DMS 273 treated with DMSO at 0.1 percent for 48 hours (cell line): ENCODE results near the gene SAPCD2.
"Not testable (repeated sequence)": the region's sequence is repeated elsewhere in the genome, so short reads cannot be mapped to it uniquely, and the experiment has no call there.

ENCODE experiments used
- DNase-seq: peaks from one replicate; lab custom pipeline; 2025; lab: John Stamatoyannopoulos, UW

SAPCD2 gene

GRCh38 chr9:137070201-137070905 is at the start of gene SAPCD2:
Gene SAPCD2, minus strand, starts transcription at chr9:137070557. Its CDS starts 97 bp downstream, at chr9:137070460.
- peak; percentile 80 for DNase-seq

GRCh38 chr9:137118092-137118603 is 47.8 kb upstream of the SAPCD2 start:
- DNase-seq: not testable (repeated sequence)

- no peak for DNase-seq
Observed at GRCh38 chr9:137117269-137117731, 46.9 kb upstream of the SAPCD2 start.

GRCh38 chr9:137116728-137117127 is 46.4 kb upstream of the SAPCD2 start:
- DNase-seq: no peak

- no peak for DNase-seq
Observed at GRCh38 chr9:137116027-137116507, 45.7 kb upstream of the SAPCD2 start.

GRCh38 chr9:137115394-137116026 is 45.2 kb upstream of the SAPCD2 start:
- DNase-seq: no peak

GRCh38 chr9:137114613-137115393 is 44.4 kb upstream of the SAPCD2 start, which contains the start of gene DPP7:
Gene DPP7, minus strand, starts transcription at chr9:137114733. Its CDS starts 20 bp downstream, at chr9:137114713.
- no peak for DNase-seq

- DNase-seq: no peak
Observed at GRCh38 chr9:137114220-137114612, 43.9 kb upstream of the SAPCD2 start.

- no peak for DNase-seq
Observed at GRCh38 chr9:137113385-137114159, 43.2 kb upstream of the SAPCD2 start.

- DNase-seq: no peak
Observed at GRCh38 chr9:137112564-137113384, 42.4 kb upstream of the SAPCD2 start.

- DNase-seq: no peak
Observed at GRCh38 chr9:137111788-137112563, 41.6 kb upstream of the SAPCD2 start.

- no peak for DNase-seq
Observed at GRCh38 chr9:137110911-137111787, 40.8 kb upstream of the SAPCD2 start.

- DNase-seq: no peak
Observed at GRCh38 chr9:137110147-137110910, 40.0 kb upstream of the SAPCD2 start.

- DNase-seq: no peak
Observed at GRCh38 chr9:137109250-137110146, 39.1 kb upstream of the SAPCD2 start.

- no peak for DNase-seq
Observed at GRCh38 chr9:137108608-137109249, 38.4 kb upstream of the SAPCD2 start.

GRCh38 chr9:137107982-137108381 is 37.6 kb upstream of the SAPCD2 start:
- DNase-seq: no peak
